Lung (tissue), 12 donors: ENCODE measurements around the gene GDF7. TPM values are rescaled to one million over a fixed set of nuclear protein-coding genes. Genes with fewer than 3 reads are reported as not detected.

Source experiments
- ATAC-seq: fragments of 200-7000 bp; cut with Tn5 transposase; one replicate; pipeline ENCODE4 v1.9.1; 2020; ENCODE audit warnings: moderate number of reproducible peaks; ENCODE audit not compliant: insufficient read depth, low FRiP score
- DNase-seq, 3 donors: peaks; one replicate each; pipeline ENCODE4 v3.0.0-alpha.2; 2013 to 2017
- H3K27ac ChIP-seq, 2 donors: one replicate each; pipeline ENCODE4 v1.5.1; 2013; ENCODE audit warnings: mild to moderate bottlenecking in 2 of 2, moderate library complexity in 2 of 2, control low read depth in 1 of 2, inconsistent platforms in 1 of 2, low read depth in 1 of 2, low read length in 1 of 2
- H3K27me3 ChIP-seq, 3 donors: one replicate each; pipeline ENCODE4 v1.5.1; 2013; ENCODE audit warnings: low read length in 2 of 3; ENCODE audit not compliant: control insufficient read depth in 3 of 3, insufficient read depth in 3 of 3
- H3K36me3 ChIP-seq, 4 donors: one replicate each; pipeline ENCODE4 v1.5.1; 2013; ENCODE audit warnings: low read length in 4 of 4, mild to moderate bottlenecking in 1 of 4, moderate library complexity in 1 of 4; ENCODE audit not compliant: control insufficient read depth in 4 of 4, insufficient read depth in 4 of 4
- H3K4me1 ChIP-seq, 5 donors: one replicate each; pipeline ENCODE4 v1.5.1; 2013; ENCODE audit warnings: low read length in 5 of 5, mild to moderate bottlenecking in 2 of 5, moderate library complexity in 1 of 5; ENCODE audit not compliant: control insufficient read depth in 5 of 5, insufficient read depth in 5 of 5
- H3K4me3 ChIP-seq: one replicate; pipeline ENCODE4 v1.5.1; 2013; ENCODE audit warnings: mild to moderate bottlenecking, control low read depth, moderate library complexity
- H3K9ac ChIP-seq, 2 donors: one replicate each; pipeline ENCODE4 v1.5.1; 2013; ENCODE audit warnings: low read length in 2 of 2, control low read depth in 1 of 2; ENCODE audit not compliant: insufficient read depth in 1 of 2
- H3K9me3 ChIP-seq, 4 donors: one replicate each; pipeline ENCODE4 v1.5.1; 2013; ENCODE audit warnings: low read length in 3 of 4, mild to moderate bottlenecking in 1 of 4, moderate library complexity in 1 of 4; ENCODE audit not compliant: control insufficient read depth in 4 of 4, insufficient read depth in 3 of 4
- CTCF ChIP-seq: IDR thresholded peaks from 2 replicates; pipeline ENCODE4 v1.5.1; 2012; ENCODE audit warnings: mild to moderate bottlenecking; ENCODE audit errors: control extremely low read depth, extremely low read depth
- WGBS, 2 donors: extraction: QIAGEN DNeasy Blood & Tissue Kit; methylation state at CpG; one replicate each; pipeline ENCODE4 v1.1.7; 2013; 5-methylcytosine and 5-hydroxymethylcytosine counted together
- polyA plus RNA-seq, 2 donors: library from polyadenylated mRNA; stranded (reverse); fragments of 200-250 nt; gene quantifications; one replicate each; pipeline ENCODE4 v1.2.1, GENCODE V29; 2013
- total RNA-seq, 2 donors: library from RNA; depleted of rRNA in 1 of 2; stranded (reverse); fragments of >200 nt in 1 of 2; gene quantifications; one replicate each; pipeline ENCODE4 v1.2.1, GENCODE V29; 2014 to 2021
- donor health status: control.
- donor health status: control.
- donor health status: Bipolar disorder and iron deficiency.
- donor health status: healthy.
- donor health status: DM: yes; HTN: yes; CAD: no.

The GDF7 gene
- total and polyA plus RNA-seq, 4 donors, result 0.10 to 0.54 (median 0.31) TPM

GRCh38 chr2:20724500-20725053, 57.6 kb downstream of the GDF7 start:
- Histone ChIP-seq H3K27me3 (no peaks in the 10 kb centered on the region), H3K4me1 (peaks cover 0 to 3% (median 0%) of the 10 kb centered on the region in 5 donors), H3K9me3 (peaks cover 0 to 4% (median 0%) of the 10 kb centered on the region in 4 donors), H3K9ac (no peak overlapping the region), H3K4me3 (no peak overlapping the region), H3K27ac (no peak overlapping the region), H3K36me3 (peaks cover 0 to 5% (median 3%) of the 10 kb centered on the region in 4 donors)
- 93 to 96% methylated on average over 3 of the region's 3 CpGs for WGBS, 2 donors
- no peak for TF ChIP-seq CTCF
- DNase-seq (no peak), ATAC-seq (no peak)

- WGBS, 2 donors, result 94 to 97% methylated on average over 2 of the region's 2 CpGs
- DNase-seq, result no peak
- Histone ChIP-seq H3K36me3 (peaks cover 0 to 5% (median 3%) of the 10 kb centered on the region in 4 donors), H3K9me3 (peaks cover 0 to 4% (median 0%) of the 10 kb centered on the region in 4 donors), H3K27ac (no peak overlapping the region), H3K27me3 (no peaks in the 10 kb centered on the region), H3K4me1 (peaks cover 0 to 3% (median 0%) of the 10 kb centered on the region in 5 donors), H3K4me3 (no peak overlapping the region), H3K9ac (no peak overlapping the region)
- no peak for TF ChIP-seq CTCF
- ATAC-seq, result no peak
Measured at GRCh38 chr2:20725782-20726181, 58.8 kb downstream of the GDF7 start.

- Histone ChIP-seq H3K9me3 (peaks cover 0 to 4% (median 0%) of the 10 kb centered on the region in 4 donors), H3K36me3 (peaks cover 0 to 5% (median 3%) of the 10 kb centered on the region in 4 donors), H3K4me3 (no peak overlapping the region), H3K27me3 (no peaks in the 10 kb centered on the region), H3K27ac (no peak overlapping the region), H3K9ac (no peak overlapping the region), H3K4me1 (peaks cover 0 to 3% (median 0%) of the 10 kb centered on the region in 5 donors)
- ATAC-seq, result no peak
- TF ChIP-seq CTCF, result no peak
- WGBS, 2 donors, result 98 to 99% methylated on average over 5 of the region's 5 CpGs
- no peak for DNase-seq
Measured at GRCh38 chr2:20726913-20727312, 60.0 kb downstream of the GDF7 start.
